GM18519 (cell line): ENCODE measurements around the gene ADRA1B.

ENCODE experiments used
- ATAC-seq: cut with Tn5 transposase; IDR thresholded peaks from one replicate; pipeline ENCODE4 v1.9.1; 2021; ENCODE audit warnings: mild to moderate bottlenecking, moderate library complexity; ENCODE audit not compliant: unreplicated experiment, low FRiP score

ADRA1B gene

GRCh38 chr5:159923008-159923407, 6.7 kb downstream of the ADRA1B start:
- ATAC-seq: no peak

GRCh38 chr5:159928122-159928909, 12.0 kb downstream of the ADRA1B start:
- ATAC-seq: no peak

GRCh38 chr5:159929176-159929575, 12.9 kb downstream of the ADRA1B start:
- ATAC-seq: no peak

GRCh38 chr5:159933531-159934485, 17.5 kb downstream of the ADRA1B start:
- ATAC-seq: no peak

- no peak for ATAC-seq
Observed at GRCh38 chr5:159935946-159936345, 19.7 kb downstream of the ADRA1B start.

- ATAC-seq: no peak
Observed at GRCh38 chr5:159936686-159937329, 20.5 kb downstream of the ADRA1B start.

- ATAC-seq: no peak
Observed at GRCh38 chr5:159937580-159937979, 21.3 kb downstream of the ADRA1B start.

GRCh38 chr5:159943326-159943725, 27.0 kb downstream of the ADRA1B start:
- ATAC-seq: no peak

GRCh38 chr5:159944056-159944600, 27.8 kb downstream of the ADRA1B start:
- no peak for ATAC-seq

GRCh38 chr5:159945359-159945758, 29.1 kb downstream of the ADRA1B start:
- ATAC-seq: no peak

- no peak for ATAC-seq
Observed at GRCh38 chr5:159947708-159948358, 31.6 kb downstream of the ADRA1B start.

- no peak for ATAC-seq
Observed at GRCh38 chr5:159951387-159951786, 35.1 kb downstream of the ADRA1B start.

GRCh38 chr5:159951834-159952233, 35.6 kb downstream of the ADRA1B start:
- ATAC-seq: no peak

- ATAC-seq: no peak
Observed at GRCh38 chr5:159953609-159954008, 37.3 kb downstream of the ADRA1B start.

GRCh38 chr5:159955056-159955624, 38.9 kb downstream of the ADRA1B start:
- no peak for ATAC-seq

- no peak for ATAC-seq
Observed at GRCh38 chr5:159956074-159956473, 39.8 kb downstream of the ADRA1B start.

- ATAC-seq: no peak
Observed at GRCh38 chr5:159961176-159962160, 45.2 kb downstream of the ADRA1B start.

- no peak for ATAC-seq
Observed at GRCh38 chr5:159962214-159962613, 45.9 kb downstream of the ADRA1B start.

GRCh38 chr5:159963935-159964334, 47.7 kb downstream of the ADRA1B start:
- ATAC-seq: no peak
